NCI-H69 (cell line): ENCODE measurements around the gene IRF2BP2.

Source experiments
- DNase-seq: peaks from one replicate; lab custom pipeline; 2025; lab: John Stamatoyannopoulos, UW

The IRF2BP2 gene

DNA sequence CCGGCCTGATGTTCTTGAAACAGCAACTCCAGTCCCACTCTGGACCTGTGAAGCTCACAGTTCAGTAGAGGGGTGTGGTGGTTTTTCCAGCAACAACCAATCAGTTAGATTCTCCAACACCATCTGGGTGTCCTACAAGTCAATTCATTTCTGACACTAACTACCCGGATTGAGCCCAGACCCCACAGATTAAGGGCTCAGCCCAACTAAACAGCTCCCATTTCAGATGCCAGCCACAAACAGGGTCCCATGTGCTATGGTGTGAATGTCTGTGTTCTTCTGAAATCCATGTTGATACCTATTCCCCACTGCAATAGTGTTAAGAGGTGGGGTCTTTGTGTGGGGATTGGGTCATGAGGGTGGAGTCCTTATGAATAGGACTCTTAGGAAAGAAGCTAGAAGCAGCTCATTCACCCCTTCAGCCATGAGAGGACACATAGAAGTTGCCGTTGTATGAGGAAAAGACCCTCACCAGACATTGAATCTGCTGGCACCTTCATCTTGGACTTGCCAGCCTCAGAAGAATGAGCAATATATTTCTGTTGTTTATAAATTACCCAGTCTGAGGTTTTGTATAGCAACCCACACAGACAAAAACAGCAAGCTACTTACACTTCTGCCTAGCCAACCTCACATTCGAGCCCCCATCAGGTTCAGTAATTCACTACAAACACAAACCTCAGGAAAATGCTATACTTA lies 53.6 kb downstream of the IRF2BP2 start:
- DNase-seq: no peak

DNA sequence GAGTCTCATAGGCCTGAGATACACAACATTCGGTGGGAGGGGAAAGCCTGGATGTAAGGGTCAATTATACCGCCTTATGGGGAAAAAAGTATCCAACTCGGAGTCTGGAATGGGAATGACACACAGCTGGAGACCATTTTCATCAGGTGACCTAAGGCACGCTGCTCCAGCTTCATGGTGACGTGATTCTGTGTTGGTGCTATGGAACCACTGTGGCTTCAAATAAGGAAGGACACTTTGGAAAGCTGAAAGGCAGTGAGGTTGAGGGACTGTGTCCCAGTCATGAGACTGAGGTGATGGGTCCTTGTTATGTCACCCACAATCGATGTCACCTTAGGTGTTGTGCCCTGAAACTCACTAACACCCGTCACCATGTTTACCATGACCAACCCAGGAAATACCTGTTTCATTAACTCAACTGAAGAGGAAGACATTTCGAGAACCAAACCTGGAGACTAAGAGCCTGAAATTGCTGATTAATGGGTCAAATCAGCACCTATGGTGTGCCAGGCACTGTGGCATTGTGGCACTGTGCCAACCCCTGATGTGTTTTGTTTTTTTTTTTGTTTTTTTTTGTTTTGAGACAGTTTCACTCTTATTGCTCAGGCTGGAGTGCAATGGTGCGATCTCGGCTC lies 54.5 kb downstream of the IRF2BP2 start:
- no peak for DNase-seq

DNA sequence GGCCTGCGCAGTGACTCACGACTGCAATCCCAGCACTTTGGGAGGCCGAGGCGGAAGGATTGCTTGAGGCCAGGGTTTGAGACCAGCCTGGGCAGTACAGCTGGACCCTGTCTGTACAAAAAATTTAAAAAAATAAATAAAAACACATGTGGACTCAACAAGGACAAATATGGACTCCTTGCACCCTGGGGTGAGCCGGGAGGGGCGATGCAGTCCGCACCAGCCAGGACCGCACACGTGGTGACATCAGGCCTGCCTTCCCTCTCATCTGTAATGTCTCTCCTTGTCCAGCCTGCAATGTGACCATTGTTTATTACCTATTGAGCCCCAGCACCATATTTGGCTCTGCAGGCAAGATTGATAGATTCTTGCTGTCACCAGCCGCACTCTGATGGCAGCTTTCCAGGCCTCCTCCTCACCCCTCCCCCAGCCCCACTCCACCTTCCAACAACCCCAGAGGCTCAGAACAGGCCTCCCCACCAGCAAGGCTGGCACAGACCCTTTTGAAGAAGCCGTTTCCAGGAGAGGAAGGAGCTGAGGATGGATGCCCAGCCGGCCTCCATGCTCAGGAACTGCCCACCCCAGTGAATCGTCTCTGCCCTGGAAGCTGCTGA lies 55.2 kb downstream of the IRF2BP2 start:
- peak; percentile 90 for DNase-seq
